Measurements from ENCODE around the gene PLEKHG2.

DNA sequence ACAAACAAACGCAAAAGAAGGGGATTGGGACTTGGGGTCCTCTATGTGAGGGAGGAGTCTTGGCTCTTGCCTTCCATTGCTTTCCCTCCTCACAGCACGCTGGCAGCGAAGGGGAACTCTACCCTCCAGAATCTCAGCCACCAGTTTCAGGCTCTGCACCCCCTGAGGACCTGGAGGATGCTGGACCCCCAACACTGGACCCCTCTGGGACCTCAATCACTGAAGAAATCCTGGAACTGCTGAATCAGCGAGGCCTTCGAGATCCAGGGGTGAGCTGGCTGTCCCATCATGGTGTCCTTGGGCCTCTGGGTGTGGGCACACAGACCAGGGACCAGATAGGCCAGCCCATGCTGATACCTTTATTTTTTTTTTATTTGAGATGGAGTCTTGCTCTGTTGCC, 9.6 kb downstream of the PLEKHG2 start:
- TF ChIP-seq, protein P1, sequence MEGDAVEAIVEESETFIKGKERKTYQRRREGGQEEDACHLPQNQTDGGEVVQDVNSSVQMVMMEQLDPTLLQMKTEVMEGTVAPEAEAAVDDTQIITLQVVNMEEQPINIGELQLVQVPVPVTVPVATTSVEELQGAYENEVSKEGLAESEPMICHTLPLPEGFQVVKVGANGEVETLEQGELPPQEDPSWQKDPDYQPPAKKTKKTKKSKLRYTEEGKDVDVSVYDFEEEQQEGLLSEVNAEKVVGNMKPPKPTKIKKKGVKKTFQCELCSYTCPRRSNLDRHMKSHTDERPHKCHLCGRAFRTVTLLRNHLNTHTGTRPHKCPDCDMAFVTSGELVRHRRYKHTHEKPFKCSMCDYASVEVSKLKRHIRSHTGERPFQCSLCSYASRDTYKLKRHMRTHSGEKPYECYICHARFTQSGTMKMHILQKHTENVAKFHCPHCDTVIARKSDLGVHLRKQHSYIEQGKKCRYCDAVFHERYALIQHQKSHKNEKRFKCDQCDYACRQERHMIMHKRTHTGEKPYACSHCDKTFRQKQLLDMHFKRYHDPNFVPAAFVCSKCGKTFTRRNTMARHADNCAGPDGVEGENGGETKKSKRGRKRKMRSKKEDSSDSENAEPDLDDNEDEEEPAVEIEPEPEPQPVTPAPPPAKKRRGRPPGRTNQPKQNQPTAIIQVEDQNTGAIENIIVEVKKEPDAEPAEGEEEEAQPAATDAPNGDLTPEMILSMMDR (IDR thresholded peaks at IDR 0.05), result no peak
- no peak for TF ChIP-seq POLR2A (IDR thresholded peaks at IDR 0.05)
